RWPE2 (cell line): ENCODE data around the gene RENBP.

ENCODE experiments used
- ATAC-seq: fragments of 200-7000 bp; cut with Tn5 transposase; 3 replicates; pipeline ENCODE4 v1.9.1; 2021; ENCODE audit warnings: low read depth
- DNase-seq: peaks from one replicate; pipeline ENCODE4 v3.0.0-alpha.2; 2020; ENCODE audit warnings: low spot score
- H3K27ac ChIP-seq: fragments of 450-650 bp; 2 replicates; pipeline ENCODE4 v1.5.1; 2017; ENCODE audit warnings: mild to moderate bottlenecking; ENCODE audit not compliant: poor library complexity, severe bottlenecking
- H3K27me3 ChIP-seq: fragments of 250-450 bp; sonication (Bioruptor Pico); 2 replicates; pipeline ENCODE4 v1.5.1; 2021; ENCODE audit warnings: mild to moderate bottlenecking, moderate library complexity; ENCODE audit not compliant: insufficient read depth, poor library complexity, severe bottlenecking
- H3K36me3 ChIP-seq: fragments of 250-450 bp; sonication (Bioruptor Pico); 2 replicates; pipeline ENCODE4 v1.5.1; 2020; ENCODE audit warnings: low read depth, mild to moderate bottlenecking, moderate library complexity
- H3K4me1 ChIP-seq: fragments of 250-450 bp; sonication (Bioruptor Pico); 2 replicates; pipeline ENCODE4 v1.5.1; 2021; ENCODE audit warnings: mild to moderate bottlenecking, moderate library complexity; ENCODE audit not compliant: insufficient read depth, poor library complexity, severe bottlenecking
- H3K4me3 ChIP-seq: fragments of 250-450 bp; sonication (Bioruptor Pico); 2 replicates; pipeline ENCODE4 v1.5.1; 2021; ENCODE audit warnings: mild to moderate bottlenecking, moderate library complexity; ENCODE audit not compliant: severe bottlenecking
- H3K9me3 ChIP-seq: fragments of 250-450 bp; sonication (Bioruptor Pico); 2 replicates; pipeline ENCODE4 v1.5.1; 2021; ENCODE audit warnings: mild to moderate bottlenecking, moderate library complexity; ENCODE audit not compliant: severe bottlenecking
- TF ChIP-seq, protein P1 (sequence below): fragments of 450-650 bp; IDR thresholded peaks from one replicate; pipeline ENCODE4 v1.5.1; 2017; ENCODE audit warnings: mild to moderate bottlenecking, moderate library complexity; ENCODE audit not compliant: poor library complexity, severe bottlenecking

Gene RENBP

DNA sequence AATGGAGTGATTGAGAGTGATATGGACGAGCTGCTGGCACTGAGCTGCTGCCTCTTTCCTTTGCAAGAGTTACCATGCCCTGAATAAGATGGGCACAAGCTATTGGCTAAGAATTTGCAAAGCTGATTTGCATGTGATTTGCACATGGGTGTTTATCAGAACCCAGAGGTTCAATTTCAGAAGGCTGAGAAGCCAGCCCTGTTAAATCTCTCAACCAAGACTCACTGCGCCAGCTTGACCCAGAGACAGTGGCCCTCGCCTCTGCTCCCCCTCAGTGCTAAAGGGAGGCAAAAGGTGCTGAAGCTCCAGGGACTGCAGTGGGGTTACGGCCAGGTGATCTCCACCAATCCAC, 19.1 kb downstream of the RENBP start:
- H3K27ac ChIP-seq: no peak overlapping the region
- no peaks in the 10 kb centered on the region for H3K9me3 ChIP-seq
- H3K4me1 ChIP-seq: no peaks in the 10 kb centered on the region
- H3K4me3 ChIP-seq: no peak overlapping the region
- no peaks in the 10 kb centered on the region for H3K36me3 ChIP-seq
- no peaks in the 10 kb centered on the region for H3K27me3 ChIP-seq
- ATAC-seq: no peak
- DNase-seq: no peak
- TF ChIP-seq, protein P1, sequence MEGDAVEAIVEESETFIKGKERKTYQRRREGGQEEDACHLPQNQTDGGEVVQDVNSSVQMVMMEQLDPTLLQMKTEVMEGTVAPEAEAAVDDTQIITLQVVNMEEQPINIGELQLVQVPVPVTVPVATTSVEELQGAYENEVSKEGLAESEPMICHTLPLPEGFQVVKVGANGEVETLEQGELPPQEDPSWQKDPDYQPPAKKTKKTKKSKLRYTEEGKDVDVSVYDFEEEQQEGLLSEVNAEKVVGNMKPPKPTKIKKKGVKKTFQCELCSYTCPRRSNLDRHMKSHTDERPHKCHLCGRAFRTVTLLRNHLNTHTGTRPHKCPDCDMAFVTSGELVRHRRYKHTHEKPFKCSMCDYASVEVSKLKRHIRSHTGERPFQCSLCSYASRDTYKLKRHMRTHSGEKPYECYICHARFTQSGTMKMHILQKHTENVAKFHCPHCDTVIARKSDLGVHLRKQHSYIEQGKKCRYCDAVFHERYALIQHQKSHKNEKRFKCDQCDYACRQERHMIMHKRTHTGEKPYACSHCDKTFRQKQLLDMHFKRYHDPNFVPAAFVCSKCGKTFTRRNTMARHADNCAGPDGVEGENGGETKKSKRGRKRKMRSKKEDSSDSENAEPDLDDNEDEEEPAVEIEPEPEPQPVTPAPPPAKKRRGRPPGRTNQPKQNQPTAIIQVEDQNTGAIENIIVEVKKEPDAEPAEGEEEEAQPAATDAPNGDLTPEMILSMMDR: no peak

DNA sequence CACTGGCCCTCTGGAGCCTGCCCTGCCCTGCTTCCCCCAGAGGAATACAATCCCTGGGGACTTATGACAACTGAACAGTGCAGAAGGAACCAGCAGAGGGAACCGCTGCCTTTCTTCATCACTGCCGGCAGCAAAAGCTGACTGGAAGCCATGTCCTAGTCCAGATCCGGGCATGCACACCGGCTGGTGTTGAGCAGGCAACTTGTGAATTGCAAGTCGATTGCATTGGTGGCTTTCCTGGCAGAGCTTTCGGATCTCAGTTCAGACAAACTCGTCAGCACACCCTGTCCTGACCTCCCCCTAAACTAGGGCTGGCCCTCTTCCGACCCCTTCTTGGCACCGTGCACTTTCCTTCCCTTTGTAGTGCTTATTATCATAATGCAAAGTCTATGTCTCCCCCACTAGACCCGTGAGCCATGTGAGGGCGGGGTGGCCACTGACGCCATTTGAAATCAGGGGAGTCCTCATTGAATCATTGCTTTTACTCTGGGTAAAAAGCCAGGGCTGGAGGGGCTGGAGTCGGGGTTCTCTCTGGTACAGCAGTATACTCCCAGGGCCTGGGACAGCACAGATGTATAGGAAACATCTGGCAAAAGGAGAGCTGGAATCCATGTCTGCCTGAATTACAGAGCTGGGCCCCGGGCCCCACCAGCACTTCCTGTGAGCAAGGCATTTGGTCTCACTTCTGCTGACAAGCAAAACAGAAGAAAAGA, 20.1 kb downstream of the RENBP start:
- Histone ChIP-seq H3K4me3 (no peak overlapping the region), H3K4me1 (no peaks in the 10 kb centered on the region), H3K36me3 (no peaks in the 10 kb centered on the region), H3K9me3 (no peaks in the 10 kb centered on the region), H3K27ac (no peak overlapping the region), H3K27me3 (no peaks in the 10 kb centered on the region)
- DNase-seq (no peak), ATAC-seq (no peak)
- TF ChIP-seq, protein P1: no peak

DNA sequence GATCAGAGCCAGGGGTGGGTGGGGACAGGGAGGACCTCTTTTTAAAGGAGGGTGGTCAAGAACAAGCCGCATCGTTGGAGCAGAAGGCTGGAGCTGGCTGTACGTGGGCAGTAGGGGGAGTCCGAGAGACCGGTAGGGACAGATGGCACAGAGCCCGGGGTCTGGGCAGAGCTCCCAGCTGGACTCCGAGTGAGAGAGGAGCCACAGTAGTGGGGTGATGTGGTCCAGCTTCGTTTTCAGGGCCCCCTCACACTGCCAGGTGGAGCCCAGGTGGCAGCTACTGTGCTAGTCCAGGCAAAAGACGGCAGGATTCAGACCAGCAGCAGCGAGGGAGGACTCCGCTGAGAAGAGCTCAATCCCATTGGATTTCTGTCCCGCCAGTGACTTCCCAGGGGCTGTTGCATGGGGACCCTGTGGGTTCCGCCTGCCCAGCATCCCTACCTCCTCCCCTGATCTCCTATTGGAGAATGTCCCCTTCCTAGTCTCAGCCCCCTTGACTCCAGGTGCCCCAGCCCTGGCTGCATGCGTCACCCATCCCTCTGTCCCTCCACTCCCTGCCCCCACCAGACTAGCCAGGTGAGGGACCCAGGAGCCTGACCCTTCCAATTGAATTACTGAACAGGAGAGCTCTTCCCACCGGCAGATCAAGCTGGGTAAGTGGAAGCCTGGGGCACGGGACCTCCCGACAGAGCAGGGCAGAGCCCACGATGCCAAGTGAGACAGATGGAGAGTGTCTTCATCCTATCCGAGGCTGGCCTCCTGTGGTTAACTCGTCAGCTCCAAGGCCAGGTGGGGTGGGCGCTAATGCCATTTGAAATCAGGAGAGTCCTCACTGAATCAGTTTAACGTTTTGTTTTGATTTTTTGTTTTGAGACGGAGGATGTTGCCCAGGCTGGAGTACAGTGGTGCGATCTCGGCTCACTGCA, 21.2 kb downstream of the RENBP start:
- ATAC-seq (peak; percentile 36; the same call in 1 of the 3 replicates), DNase-seq (no peak)
- Histone ChIP-seq H3K36me3 (no peaks in the 10 kb centered on the region), H3K27ac (no peak overlapping the region), H3K27me3 (no peaks in the 10 kb centered on the region), H3K4me3 (no peak overlapping the region), H3K9me3 (no peaks in the 10 kb centered on the region), H3K4me1 (peaks cover under 1% of the 10 kb centered on the region)
- TF ChIP-seq, protein P1: peak; percentile 44

DNA sequence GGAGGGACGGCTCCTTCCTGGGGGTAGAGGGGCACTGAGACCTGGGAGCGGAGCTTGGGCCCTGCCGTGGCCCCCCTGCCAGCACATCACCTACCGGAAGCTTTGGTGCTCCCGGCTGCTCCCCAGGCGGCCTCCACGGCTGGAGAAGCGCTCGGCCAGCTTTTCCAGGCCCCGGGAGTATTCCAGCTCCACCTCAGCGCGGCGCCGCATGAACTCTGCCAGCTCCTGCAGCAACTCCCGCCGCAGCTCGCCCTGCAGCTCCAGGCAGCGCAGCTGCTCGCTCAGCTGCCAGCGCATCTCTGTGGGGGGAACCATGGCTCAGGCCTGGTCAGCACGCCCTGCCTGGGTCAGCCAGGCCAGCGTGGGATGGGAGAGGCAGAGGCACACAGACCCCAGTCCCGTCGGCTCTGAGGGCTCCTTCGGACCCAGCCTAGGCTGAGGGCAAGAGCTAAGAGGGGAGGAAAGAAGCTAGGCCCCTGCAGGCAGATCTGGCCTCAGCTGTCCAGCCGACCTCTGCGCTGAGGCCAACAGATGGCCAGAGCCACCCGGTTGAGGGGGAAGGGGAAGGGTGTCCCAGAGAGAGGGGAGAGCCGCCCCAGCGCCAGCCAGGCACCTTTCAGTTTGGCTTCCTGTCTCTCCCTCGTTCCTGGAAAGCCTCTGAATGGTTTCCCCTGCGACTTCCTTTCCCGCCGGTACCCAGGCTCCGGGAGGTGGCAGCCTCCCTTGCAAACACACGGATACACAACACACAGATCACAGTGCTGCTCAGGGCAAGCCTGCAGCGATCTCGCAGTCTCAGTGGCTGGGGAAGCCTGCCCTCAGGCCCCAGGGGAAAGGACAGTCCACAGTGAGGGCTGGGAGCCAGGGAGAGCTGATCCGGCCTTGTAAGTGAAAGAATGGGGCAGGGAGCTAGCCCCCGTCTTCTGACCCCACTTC, 22.7 kb downstream of the RENBP start:
- TF ChIP-seq, protein P1: no peak

More for the DNA sequence above, 22.7 kb downstream of the RENBP start:
- H3K4me1 ChIP-seq: peaks cover 8% of the 10 kb centered on the region
- no peaks in the 10 kb centered on the region for H3K36me3 ChIP-seq
- ATAC-seq: no peak
- DNase-seq: no peak
- no peak overlapping the region for H3K4me3 ChIP-seq
- H3K9me3 ChIP-seq: no peaks in the 10 kb centered on the region
- no peaks in the 10 kb centered on the region for H3K27me3 ChIP-seq
- no peak overlapping the region for H3K27ac ChIP-seq
